ENCODE results near the gene ZFP36L2.

DNA sequence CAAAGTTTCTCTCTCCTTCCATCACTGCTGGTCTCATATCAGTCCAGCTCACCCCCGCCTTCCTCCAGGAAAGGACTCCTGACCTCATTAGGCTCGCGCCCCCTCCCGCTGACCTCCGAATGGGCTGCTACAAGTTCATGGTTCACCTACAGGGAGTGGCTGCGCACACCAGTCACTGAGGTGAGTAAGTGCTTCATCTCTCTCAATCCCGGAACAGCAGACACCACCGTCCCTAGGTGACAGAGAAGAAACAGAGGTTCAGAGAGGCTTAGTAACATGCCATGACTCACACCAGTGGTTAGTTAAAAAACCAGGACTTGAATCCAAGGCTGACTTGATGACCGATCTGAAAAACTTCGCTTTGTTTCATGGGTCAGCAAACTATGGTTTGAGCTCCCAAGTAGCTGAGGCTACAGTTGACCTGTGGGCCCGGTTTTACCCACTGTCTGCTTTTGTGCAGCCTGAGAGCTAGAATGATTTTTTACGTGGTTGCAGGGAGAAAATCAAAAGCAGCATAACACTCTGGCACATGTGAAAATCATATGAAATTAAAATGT lies 42.0 kb downstream of the ZFP36L2 start:
- no peak for TF ChIP-seq EZH2 (IDR thresholded peaks at IDR 0.05)
- TF ChIP-seq POLR2AphosphoS5 (IDR thresholded peaks at IDR 0.05; ENCODE audit: borderline replicate concordance, low read depth, low read length), result no peak
